GM21515 (cell line): Measurements from ENCODE around the gene PYDC2.

ENCODE experiments used
- ATAC-seq: cut with Tn5 transposase; IDR thresholded peaks from one replicate; pipeline ENCODE4 v1.9.1; 2021; ENCODE audit not compliant: unreplicated experiment

PYDC2 gene

DNA sequence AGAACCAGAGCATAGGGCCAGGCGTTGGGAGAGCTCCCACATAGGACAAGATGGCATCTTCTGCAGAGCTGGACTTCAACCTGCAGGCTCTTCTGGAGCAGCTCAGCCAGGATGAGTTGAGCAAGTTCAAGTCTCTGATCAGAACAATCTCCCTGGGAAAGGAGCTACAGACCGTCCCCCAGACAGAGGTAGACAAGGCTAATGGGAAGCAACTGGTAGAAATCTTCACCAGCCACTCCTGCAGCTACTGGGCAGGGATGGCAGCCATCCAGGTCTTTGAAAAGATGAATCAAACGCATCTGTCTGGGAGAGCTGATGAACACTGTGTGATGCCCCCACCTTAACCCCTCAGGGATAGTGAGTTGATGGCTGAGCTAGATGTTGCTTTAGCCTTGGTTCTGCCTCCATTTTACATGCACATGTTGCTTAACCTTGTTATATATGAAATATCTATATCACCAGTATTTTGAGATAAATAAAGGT is at the start of gene PYDC2:
TSS of gene PYDC2 (plus strand) at position 51 of the 483 bp plus-strand sequence. CDS start at position 51, 0 bp downstream.
- no peak for ATAC-seq

DNA sequence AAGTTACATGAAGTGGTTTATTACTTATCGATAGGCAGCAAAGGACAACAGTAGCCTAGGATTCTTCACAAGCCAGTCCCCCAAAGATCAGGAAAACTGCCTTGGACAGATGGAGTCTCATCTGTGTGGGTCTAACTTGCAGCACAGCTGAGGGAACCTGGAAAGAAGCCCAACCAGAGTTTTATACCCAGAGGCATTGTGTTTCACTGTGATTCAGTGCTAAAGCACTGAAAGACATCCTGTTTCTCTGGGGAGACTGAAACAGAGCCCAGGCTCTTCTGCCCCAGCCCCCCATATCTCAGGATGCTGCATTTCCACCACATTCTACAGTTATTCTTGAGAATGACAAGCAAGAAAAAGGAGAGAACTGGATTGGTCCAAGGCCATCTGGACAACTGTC is 48.2 kb upstream of the PYDC2 start:
- ATAC-seq, result no peak

- no peak for ATAC-seq
Observed at GRCh38 chr3:191414286-191414685, 46.7 kb upstream of the PYDC2 start.

- no peak for ATAC-seq
Observed at GRCh38 chr3:191414732-191415131, 46.2 kb upstream of the PYDC2 start.

- no peak for ATAC-seq
Observed at GRCh38 chr3:191415566-191415965, 45.4 kb upstream of the PYDC2 start.

- no peak for ATAC-seq
Observed at GRCh38 chr3:191417457-191417729, 43.6 kb upstream of the PYDC2 start.

- ATAC-seq, result no peak
Observed at GRCh38 chr3:191420771-191421170, 40.2 kb upstream of the PYDC2 start.

DNA sequence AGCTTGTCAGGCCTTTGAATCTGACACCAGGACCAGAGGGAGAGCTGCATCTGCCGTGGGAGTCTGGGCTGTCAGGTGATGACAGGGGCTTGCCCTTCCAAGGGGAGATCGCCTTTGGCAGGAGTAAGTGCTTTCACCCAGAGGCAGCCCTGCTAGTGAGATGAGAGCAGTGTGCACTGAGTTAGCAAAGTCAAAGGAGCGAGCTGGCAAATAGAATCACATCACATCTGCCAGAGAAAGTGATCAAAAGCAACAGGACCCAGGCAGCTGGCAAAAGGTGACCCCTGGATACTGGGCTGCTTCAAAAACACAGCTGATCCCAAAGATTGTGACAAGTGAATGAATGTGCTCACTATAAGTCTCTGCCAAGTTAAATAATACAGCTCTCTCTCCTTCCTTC is 36.1 kb upstream of the PYDC2 start:
- ATAC-seq, result no peak

- ATAC-seq, result no peak
Observed at GRCh38 chr3:191425322-191425734, 35.6 kb upstream of the PYDC2 start.

- no peak for ATAC-seq
Observed at GRCh38 chr3:191426311-191426710, 34.7 kb upstream of the PYDC2 start.

DNA sequence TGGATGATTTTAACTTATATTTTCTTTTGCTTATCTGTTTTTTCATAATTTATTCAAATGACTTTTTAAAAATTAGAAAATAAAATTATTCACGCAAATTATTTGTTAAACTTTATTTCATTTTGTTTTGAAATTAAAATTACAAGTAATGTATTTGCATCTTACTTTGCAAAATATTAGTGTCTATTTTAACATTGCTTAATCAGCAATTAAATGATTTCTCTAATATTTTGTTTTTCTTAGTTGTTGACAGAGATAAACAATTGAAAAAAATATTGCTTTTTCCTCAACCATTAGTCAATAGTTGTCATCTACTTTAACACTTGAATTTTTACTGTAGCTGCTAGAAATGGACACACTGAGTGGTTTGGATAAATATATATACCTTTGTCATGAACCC is 32.8 kb upstream of the PYDC2 start:
- ATAC-seq, result no peak

DNA sequence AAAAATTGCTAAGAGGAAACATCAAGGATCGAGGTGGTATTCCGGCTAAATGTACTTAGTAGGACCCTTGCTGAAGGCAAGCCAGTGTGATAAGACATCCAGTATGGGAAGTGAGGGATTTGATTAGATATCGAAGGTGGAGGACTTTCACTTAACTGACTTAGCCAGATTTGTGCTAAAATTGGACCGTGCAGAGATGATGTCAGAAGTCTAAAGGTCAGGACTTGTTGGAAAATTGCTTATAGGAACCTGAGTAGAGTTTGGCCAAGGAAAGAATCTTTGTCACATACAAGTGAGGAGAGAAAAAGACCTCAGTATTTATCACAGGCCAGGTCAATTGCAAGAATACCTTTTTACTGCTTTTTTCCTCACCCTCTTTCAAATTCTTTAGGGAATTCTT is 30.9 kb upstream of the PYDC2 start:
- no peak for ATAC-seq

DNA sequence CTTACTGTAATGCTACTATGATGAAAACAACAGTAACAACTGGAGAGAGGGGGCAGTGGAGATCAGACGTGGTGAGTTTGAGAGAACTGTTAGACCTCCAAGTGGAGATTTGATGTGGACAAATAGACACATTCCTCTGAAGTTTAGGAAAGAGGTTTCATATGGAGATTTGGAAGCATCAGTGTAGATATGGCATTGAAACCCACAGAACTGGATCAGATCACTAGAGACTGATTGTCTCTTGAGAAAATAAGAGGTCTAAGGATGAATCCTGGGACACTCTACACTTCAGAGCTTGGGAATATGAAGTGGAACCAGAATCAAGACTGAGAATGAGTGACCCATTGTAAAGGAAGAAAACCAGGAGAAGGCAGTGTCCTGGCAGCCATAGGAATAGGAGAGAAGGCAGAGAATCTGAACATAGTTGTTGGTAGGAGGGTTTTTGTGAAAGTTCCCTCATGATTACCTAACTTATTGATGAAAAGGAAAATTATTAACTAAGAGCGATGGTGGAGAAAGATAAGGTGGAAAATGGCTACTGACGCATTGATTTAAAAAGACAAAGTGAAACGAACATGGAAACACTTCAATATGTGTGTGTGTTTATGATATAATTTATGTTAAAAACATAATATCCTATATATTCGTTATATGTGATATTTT is 29.7 kb upstream of the PYDC2 start:
- ATAC-seq, result no peak

DNA sequence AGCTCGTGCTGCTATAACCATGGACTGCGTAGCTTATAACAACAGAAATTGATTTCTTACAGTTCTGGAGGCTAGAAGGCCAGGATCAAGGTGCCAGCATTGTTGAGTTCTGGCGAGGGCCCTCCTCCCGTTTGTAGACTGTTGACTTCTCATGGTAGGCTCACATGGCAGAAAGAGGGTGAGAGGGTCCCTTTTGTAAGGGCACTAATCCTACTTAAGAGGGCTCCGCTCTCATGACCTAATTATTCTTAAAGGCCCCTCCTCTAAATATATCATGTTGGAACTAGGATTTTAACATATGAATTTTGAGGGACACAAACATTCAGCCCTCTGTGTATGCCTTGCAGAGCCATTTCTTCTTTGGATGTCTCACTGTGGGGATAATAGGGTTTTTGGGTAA is 28.8 kb upstream of the PYDC2 start:
- no peak for ATAC-seq

DNA sequence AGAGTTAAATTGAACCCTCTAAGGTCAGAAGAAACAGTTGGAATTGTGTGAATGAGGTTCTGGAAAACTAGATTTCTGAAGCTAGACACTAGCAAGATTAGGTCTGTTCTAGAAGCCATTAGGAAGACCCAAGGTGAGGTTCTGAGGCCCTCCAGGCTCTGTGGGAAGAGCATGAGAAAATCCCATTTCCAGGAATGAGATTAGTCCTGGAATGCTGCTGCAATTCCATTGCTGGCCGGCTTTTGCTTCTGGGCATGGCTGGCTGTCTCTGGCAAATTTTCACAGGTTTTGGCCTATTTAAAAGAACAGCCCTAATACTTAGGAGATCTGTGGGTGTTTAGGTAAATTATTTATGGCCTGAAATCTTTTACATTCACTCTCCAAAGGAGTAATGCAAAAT is 26.9 kb upstream of the PYDC2 start:
- ATAC-seq, result no peak

DNA sequence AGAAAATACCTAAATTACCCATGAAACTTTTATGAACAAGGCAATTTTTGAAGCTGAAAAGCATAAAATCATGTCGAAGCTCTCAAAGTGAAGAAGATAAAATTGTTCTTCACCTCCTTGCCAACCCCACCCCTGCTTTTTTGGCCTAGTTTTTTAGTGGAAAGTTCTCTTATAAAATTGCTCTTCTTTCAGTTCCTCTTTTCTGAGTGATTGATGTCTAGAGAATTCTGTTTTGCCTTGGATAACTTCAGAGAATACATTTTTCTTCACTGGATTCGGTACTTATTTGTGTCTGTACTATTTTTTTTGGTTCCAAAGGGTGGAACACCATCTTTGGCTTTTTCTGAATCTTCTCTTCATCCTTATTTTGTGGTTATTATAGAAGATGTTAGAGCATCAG is 25.0 kb upstream of the PYDC2 start:
- ATAC-seq, result no peak

DNA sequence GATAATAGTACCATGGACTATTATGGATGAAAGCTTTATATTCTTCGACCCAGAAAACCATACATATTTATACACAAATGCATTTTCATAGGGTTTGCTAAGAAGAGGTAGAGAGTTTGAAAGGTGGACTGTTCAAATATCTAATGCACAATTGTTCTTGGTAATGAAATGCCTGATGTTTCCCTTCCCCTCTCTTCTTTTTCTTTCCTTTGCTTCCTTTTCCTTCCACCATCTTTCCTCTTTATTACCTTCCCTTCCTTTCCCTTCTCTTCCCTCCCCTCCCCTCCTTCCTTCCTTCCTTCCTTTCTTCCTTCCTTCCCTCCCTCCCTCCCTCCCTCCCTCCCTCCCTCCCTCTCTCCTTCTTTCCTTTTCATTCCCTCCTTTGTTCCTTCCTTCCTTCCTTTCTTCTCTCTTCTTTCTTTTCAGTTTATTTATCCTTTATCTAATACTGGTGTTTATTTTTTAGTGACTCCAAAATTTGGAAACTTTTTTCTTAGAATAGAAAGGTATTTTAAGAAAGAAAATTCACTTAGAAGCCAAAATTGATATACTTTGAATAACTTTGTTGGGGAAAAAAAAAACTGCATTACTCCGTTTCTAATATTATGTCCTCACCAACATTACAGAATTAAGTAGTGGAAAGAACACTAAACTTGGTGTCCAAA is 22.7 kb upstream of the PYDC2 start:
- no peak for ATAC-seq

GRCh38 chr3:191440532-191440931 is 20.4 kb upstream of the PYDC2 start:
- no peak for ATAC-seq

DNA sequence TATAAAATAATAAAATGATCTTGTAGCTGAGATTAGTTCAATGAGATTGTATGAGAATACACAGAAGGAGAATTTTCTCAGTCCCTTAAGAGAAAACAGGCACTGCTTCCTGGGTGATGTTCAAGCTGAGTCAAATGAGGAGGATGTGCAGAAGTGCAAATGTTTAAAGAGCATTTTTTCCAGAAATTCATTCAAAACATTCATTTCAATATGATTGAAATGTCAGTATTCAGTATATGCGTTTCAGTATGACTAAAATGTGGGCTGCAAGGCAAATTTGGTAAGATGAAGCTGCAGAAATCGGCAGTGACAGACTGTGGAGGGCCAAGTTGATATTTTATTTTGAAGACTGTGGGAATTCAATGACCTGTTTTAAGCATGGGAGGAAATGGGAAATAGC is 19.3 kb upstream of the PYDC2 start:
- no peak for ATAC-seq

GRCh38 chr3:191444569-191444968 is 16.4 kb upstream of the PYDC2 start:
- no peak for ATAC-seq

GRCh38 chr3:191449256-191449655 is 11.7 kb upstream of the PYDC2 start:
- ATAC-seq, result no peak

- ATAC-seq, result peak; percentile 82
Observed at GRCh38 chr3:191455257-191455952, 5.6 kb upstream of the PYDC2 start.
